Lung microvascular endothelial cell (primary cell): ENCODE measurements around the gene ATM. TPM values are rescaled to one million over a fixed set of nuclear protein-coding genes. Genes with fewer than 3 reads are reported as not detected.
"Not testable (repeated sequence)": the region's sequence is repeated elsewhere in the genome, so short reads cannot be mapped to it uniquely, and the experiment has no call there.

Experiments used
- DNase-seq, 2 donors: peaks; one replicate each; pipeline versions ENCODE4 v3.0.0 to v3.0.0-alpha.2; 2010; ENCODE audit warnings: low read depth in 2 of 2
- total RNA-seq: library from RNA; depleted of rRNA; stranded (reverse); fragments of >200 nt; gene quantifications from 2 replicates; pipeline ENCODE4 v1.2.1, GENCODE V29; 2014

The ATM gene
- total RNA-seq, 1 donor from 2014 or later = 65.7 TPM

DNA sequence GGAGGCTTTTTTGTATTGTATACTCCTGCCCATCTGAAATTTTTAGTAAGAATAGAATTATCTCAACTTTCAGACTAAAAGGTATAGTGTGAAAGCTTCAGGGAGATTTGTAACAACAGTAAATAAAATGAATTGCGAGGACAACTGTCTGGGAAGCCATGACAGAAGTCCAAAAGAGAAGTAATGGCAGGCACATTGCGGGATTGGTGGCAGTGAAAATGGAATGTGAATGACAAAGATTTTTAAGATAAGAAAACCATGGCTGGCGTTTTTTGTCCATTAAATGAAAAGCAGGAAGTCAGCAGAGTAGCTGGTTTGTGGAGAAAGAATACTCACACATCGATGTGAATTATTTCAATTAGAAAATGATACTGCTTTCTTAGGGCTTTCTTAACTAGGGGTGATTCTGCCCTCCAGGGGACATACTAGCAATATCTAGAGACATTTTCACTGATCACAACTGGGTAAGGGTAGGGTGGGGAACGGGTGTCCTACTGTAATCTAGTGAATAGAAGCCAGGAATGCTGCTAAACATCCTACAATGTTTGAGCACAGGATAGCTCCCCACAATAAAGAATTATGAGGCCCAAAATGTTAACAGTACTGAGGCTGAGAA, 2.0 kb upstream of the ATM start:
- peak; percentile 40 to 42 for DNase-seq

DNA sequence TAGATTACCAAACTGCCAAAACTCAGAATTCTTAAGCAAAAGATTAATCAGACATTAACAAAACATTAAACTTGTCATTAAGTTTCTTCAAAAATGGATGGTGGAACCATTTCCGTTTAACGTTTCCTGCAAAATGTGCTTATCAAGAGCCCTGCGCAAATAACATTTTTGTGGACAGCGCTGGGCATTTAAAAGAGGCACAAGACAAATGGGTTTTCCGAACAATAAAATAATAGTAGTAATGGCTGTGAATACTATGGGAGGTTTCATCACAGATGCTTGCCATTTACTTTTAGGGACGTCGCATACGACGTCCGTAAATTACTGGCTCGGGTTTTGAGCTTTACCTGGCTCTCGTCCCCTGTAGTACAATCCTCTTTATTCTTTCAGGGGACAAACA, 1.5 kb upstream of the ATM start:
- peak; percentile 76 to 80 for DNase-seq

DNA sequence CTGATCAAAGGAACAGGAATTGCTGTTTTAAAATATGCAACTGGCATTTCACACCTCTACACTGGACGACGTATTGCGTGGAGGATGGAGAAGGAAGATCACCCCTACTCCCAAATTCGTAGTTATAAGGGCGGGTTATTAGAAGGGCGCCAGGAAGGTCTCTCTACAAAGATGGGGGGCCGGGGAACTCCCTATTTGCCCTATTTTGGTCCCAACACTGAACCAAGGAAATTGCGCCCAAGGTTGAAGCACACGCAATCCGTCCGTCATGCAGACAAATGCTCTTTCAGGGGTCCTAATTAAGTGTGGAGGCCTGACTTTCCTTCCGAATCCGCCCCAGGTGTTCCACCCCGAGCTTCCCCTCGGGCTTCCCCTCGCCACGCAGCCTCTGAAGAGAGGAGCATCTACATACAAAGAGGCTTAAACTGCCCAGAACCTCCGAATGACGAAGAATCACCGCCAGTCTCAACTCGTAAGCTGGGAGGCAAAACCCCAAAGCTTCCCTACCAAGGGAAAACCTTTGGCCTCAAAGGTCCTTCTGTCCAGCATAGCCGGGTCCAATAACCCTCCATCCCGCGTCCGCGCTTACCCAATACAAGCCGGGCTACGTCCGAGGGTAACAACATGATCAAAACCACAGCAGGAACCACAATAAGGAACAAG, 825 bp upstream of the ATM start:
- no peak for DNase-seq

DNA sequence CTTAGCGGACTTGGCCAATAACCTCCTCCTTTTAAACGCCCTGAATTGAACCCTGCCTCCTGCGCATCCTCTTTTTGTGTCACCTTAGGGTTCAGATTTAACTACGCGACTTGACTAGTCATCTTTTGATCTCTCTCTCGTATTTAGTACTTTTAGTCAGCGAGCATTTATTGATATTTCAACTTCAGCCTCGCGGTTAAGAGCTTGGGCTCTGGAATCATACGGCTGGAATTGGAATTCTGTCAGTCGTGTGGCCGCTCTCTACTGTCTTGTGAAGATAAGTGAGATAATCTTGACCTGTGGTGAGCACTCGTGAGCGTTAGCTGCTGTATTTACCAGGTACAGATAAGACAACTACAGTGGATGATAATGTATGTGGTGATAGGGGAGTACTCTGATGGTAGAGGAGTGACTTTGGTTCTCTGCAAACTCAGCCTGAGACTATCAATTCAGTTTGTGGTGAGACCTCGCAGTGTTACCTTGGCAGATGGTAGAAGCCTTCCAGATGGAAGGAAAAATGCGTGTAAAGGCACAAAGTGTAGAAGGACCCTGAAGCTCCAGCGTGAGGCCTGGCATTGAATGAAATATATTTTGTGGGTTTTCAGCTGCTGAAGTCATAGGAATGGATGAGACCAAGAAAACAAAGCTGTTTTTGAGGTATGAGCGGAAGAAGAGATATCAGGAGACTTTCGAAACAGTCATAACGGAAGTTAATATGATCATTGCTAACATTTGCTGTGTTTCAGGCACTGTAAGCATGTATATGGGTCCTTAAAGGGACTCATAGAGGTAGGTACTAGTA, 682 bp downstream of the ATM start:
- peak; percentile 7 to 29 for DNase-seq

DNA sequence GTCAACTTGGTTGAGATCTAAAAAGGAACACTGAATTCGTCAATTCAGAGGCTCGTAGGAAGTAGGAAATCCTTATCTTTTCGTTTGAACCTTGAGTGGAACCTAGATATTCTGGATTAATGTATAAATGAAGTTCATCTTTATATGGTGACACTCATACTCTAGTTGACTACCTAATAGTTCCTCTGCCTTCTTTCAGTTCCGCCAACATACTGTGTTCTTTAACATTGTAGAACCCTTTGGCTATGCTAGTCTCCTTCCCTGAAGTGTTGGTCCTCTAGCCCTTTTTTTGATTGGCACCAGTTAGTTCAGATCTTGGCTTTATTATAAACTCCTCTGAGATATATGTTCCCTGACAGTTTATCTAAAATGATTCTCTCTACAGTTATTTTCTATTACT, 1.5 kb downstream of the ATM start:
- DNase-seq = no peak

DNA sequence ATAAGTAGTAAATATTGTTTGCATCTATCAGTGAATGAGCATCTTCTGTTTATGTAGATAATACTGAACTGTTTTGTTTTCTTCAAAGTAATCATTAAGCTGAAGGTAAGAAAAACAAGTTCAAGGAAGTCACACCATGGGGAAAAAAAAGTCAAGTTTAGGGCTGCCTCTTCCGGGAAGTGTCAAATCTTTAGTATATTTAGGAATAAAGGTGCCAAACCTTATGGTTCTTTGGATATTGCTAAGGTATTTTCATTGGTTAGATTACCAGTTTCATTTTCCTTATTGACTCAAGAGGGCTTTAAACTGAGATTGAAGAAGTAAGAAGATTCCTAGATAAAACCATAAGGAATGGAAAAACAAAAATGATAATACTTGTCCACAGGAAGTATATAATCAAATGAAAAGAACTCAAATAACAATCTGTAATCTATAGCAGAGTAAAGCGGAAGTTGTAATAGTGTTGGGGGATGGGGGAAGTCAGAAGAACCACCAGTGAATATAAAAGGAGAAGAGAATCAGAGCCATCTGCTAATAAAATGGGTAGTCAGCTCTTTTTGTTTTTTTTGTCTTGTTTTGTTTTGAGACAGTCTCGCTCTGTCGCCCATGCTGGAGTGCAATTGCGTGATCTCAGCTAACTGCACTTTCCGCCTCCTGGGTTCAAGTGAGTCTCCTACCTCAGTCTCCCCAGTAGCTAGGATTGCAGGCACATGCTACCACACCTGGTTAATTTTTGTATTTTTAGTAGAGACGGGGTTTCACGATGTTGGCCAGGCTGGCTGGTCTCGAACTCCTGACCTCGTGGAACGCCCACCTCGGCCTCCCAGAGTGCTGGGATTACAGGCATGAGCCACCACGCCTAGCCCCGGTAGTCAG, 2.3 kb downstream of the ATM start:
- DNase-seq = no peak

DNA sequence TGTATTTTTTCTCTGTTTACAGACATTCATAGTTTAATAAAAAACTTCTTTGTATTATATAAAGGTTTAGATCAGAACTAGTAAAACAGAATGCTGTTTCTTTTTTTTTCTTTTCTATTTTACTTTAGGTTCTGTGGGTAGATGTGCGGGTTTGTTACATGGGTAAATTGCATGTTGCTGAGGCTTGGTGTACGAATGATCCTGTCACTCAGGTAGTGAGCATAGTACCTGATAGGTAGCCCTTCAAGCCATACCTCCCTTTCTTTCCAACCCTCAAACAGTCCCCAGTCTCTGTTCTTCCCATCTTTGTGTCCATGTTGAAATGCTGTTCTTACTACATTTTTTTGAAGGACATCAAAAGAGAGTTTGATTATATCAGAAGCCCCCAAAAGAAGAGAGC, 3.2 kb downstream of the ATM start:
- DNase-seq = no peak

DNA sequence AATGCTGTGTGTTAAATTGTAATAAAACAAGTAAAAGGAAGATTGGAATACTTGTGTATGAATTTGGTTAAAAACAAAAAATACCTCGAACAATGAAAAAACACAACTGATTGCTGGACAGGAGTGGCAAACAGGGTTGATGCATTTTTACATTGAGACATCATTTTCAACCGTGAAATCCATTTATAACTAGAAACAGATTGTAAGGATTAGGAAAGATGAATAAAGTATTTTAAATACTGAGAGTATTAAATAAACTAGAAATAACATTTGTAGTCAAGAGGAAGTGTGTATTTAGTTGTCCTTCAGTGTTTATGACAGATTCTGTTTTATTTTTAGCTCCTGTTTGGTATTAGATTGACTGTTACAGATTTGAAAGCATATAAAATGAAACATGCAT, 5.4 kb downstream of the ATM start:
- no peak for DNase-seq

DNA sequence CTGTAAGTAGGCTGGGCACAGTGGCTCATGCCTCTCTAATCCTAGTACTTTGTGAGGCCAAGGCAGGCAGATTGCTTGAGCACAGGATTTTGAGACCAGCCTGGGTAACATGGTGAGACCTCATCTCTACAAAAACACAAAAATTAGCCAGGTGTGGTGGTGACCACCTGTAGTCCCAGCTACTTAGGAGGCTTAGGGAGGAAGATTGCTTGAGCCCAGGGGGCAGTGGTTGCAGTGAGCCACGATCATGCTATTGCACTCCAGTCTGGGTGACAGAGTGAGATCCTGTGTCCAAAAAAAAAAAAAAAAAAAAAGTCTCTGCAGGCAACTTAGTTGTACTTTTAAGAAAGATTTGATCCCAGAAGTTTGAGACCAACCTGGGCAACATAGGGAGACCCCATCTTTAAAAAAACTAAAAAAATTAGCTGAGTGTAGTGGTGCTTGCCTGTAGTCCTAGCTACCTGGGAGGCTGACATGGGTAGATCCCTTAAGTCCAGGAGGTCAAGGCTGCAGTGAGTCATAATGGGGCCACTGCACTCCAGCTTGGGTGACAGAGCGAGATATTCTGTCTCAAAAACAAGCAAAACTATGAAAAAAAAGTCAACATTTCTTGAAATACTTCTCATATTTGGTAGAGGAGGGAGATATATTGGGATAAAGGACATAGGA, 10.5 kb downstream of the ATM start:
- DNase-seq = no peak

DNA sequence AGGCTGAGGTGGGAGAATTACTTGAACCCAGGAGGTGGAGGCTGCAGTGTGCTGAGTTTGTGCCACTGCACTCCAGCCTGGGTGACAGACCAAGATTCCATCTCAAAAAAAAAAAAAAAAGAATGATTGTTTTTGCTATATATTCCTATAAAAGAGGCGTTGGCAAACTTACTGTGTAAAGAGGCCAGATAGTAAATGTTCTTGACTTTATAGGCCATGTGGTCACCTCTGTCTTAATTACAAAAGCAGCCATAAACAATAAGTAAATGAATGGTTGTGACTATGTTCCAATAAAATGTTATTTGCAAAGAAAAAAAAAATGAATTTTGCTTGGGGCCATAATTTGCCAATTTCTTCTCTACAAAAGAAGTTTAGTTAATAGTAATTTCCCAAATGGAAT, 12.3 kb downstream of the ATM start:
- DNase-seq = no peak

DNA sequence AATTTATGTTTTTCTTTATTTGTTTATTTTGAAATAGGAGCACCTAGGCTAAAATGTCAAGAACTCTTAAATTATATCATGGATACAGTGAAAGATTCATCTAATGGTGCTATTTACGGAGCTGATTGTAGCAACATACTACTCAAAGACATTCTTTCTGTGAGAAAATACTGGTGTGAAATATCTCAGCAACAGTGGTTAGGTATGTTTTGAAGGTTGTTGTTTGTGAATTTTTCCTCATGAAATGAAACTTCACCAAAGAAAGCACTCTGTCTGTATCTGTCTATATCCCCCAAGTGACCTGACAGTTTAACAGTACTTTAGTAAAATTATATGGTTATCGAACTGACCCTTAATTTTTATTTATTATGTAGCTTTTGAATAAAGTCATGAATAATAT, 12.8 kb downstream of the ATM start:
- DNase-seq = no peak

DNA sequence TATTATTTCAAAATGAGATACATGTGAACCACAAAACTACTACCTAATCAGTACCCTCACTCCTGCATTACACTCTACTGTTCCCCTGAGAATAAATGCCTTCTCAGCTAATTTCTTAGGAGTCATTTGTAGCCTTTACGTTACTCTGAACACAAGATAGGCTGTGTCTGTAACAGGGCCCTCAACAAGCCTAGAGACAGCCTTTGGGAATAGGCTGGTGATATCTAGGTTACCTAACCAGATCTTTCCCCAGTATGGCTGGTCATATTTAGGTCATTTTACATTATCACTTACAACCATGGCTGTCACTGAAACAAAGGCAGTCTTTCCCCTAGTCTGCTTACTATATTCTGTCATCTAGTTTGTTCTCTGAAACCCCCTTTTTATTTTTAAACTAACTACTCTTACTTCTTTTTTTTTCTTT, 14.2 kb downstream of the ATM start:
- no peak for DNase-seq

DNA sequence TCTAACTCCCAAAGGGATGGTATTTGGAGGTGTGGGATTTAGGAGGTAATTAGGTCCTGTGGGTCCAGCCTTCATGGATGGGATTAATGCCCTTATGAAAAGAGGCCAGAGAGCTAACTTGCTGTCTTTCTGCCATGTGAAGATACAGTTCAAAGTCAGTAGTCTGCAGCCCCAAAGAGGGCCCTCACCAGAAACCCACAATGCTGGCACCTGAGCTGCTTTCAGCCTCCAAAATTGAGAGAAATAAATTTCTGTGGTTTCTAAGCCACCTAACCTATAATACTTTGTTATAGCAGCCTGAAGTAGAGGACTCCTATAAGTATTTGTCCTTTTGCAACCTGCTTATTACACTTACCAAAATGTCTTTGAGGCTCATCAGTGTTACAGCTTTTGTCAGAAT, 16.2 kb downstream of the ATM start:
- no peak for DNase-seq

DNA sequence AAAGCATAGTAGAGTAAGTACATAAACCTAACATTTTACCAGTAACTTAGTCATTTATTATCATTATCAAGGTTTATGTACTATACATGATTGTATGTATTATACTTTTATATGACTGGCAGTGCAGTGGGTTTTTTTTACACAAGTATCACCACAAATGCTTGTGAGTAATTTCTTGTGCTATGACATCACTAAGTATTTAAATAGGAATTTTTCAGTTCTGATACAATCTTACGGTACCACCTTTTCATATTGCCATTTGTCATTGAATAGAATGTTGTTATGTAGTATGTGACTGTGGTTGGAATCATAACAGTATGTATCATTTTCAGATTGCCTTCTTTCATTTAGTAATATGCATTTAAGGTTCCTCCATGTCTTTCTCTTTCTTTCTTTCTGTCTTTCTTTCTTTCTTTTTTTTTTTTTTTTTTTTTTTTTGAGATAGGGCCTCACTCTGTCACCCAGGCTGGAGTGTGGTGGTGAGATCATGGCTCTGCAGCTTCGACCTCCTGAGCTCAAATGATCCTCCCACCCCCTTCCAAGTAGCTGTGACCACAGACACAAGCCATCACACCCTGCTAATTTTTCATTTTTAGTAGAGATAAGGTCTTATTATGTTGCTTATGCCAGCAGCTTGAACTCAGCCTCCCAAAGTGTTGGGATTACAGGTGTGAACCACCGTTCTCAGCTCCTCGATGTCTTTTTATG, 18.6 kb downstream of the ATM start:
- no peak for DNase-seq

DNA sequence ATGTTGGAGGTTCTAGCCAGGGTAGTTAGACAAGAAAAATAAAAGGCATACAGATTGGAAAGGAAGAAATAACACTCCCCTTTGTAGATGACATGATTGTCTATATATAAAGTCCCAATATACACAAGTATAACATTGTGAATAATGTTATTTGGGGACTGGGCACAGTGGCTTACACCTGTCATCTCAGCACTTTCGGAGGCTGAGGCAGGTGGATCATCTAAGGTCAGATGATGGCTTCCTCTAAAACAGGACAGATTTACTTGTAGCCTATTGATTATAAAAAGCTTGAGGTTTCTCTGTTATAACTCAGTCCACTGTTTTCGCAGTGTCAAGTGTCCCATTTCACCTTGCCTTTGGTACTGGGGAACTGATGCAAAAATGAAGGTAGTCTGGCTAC, 19.6 kb downstream of the ATM start:
- no peak for DNase-seq

DNA sequence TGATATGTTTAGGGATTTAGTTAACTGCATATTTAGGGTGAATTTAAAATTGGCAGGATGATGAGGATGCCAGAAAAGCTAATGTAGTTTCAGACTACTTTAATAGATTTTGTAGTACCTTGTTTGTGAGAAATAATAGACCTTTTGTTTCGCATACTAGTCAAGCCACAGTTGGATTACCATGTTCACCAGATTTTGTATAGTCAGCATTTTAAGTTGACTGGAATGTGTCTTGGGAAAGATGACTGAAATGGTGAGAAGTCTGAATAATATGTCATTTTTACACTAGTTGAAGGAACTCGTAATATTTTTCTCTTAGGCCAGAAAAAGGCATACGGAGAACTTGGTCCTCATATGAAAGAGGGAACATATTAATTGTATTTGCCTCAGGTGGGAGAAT, 23.4 kb downstream of the ATM start:
- DNase-seq = no peak

DNA sequence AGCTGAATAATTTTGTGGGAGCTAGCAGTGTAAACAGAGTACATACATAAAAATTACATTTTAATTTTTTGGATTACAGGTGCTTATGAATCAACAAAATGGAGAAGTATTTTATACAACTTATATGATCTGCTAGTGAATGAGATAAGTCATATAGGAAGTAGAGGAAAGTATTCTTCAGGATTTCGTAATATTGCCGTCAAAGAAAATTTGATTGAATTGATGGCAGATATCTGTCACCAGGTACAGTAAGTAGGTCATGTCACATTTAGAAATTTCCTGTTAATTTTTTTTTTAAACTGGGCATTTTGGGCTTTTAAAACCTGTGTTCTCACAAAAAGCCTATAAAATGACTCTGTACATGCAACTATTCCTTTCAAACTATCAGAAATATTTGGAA, 24.0 kb downstream of the ATM start:
- DNase-seq = no peak

DNA sequence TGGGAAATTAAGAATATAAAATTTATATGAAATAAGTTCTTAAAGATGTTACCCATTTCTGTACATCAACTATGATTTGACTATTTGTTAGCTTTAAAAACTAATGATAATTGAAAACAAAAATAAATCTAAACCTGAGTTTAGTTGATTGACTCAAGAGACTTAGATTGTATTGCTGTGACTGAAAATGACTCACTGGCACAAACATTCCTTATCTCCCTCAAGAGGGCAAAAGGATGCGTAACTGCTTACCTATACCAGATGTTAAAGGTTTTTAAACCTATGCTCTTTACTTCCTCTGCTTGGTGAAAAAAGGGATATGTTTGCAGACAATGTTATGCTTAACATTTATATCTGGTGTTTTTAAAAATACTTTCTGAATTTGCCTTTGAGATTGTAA, 30.3 kb downstream of the ATM start:
- peak in 1 of 2 donors; percentile 44 for DNase-seq

DNA sequence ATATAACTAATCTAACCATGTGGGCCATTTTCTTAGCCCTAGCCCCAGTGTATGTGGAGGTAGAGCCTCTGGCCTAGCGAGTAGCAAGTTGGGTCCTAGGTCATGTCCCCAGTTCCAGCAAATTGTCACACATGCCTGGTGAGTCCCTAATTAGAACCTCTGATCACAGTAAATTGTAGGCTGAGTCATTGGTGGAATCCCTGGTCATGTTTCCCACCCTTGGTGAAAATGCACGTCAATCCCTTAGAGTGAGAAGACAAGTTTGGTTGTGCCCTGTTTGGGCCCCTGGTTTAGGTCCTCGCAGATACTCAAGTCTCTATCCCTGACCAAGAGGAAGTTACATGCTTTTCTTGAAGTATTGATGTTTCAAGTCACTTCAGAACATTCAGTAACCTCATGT, 46.7 kb downstream of the ATM start:
- DNase-seq = no peak

DNA sequence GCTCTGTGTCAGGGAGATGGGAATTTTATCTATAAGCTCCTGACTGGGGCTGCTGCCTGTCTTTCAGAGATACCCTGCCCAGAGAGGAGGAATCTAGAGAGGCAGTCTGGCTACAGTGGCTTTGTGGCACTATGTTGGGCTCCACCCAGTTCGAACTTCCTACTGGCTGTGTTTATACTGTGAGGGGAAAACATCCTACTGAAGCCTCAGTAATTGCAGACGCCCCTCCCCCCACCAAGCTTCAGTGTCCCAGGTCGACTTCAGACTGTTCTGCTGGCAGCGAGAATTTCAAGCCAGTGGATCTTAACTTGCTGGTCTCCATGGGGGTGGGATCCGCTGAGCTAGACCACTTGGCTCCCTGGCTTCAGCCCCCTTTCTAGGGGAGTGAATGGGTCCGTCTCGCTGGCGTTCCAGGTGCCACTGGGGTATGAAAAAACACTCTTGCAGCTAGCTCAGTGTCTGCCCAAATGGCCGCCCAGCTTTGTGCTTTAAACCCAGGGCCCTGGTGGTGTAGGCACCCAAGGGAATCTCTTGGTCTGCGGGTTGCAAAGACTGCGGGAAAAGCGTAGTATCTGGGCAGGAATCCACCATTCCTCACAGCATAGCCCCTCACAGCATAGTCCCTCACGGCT, 54.2 kb downstream of the ATM start:
- DNase-seq = not testable (repeated sequence)
